Skeletal muscle tissue (tissue), 4 donors: ENCODE data around the gene IL6R. TPM values are rescaled to one million over a fixed set of nuclear protein-coding genes. Genes with fewer than 3 reads are reported as not detected.

Experiments
- H3K27ac ChIP-seq: one replicate; pipeline ENCODE4 v1.7.0; 2013; ENCODE audit warnings: mild to moderate bottlenecking, low read depth, low read length, inconsistent platforms
- H3K27me3 ChIP-seq, 3 donors: one replicate each; pipeline ENCODE4 v1.7.0; 2013; ENCODE audit warnings: low read length in 3 of 3; ENCODE audit not compliant: control insufficient read depth in 3 of 3, insufficient read depth in 3 of 3
- H3K36me3 ChIP-seq, 3 donors: one replicate each; pipeline ENCODE4 v1.7.0; 2013; ENCODE audit warnings: low read length in 3 of 3; ENCODE audit not compliant: control insufficient read depth in 3 of 3, insufficient read depth in 3 of 3
- H3K4me1 ChIP-seq, 3 donors: one replicate each; pipeline ENCODE4 v1.7.0; 2013; ENCODE audit warnings: low read length in 3 of 3, mild to moderate bottlenecking in 3 of 3; ENCODE audit not compliant: control insufficient read depth in 3 of 3, insufficient read depth in 3 of 3
- H3K4me3 ChIP-seq, 3 donors: one replicate each; pipeline ENCODE4 v1.7.0; 2013; ENCODE audit warnings: low read length in 3 of 3
- H3K9ac ChIP-seq, 3 donors: one replicate each; pipeline ENCODE4 v1.7.0; 2013; ENCODE audit warnings: low read length in 3 of 3, mild to moderate bottlenecking in 3 of 3, moderate library complexity in 2 of 3, low read depth in 1 of 3
- H3K9me3 ChIP-seq, 3 donors: one replicate each; pipeline ENCODE4 v1.7.0; 2013; ENCODE audit warnings: low read length in 3 of 3; ENCODE audit not compliant: control insufficient read depth in 3 of 3
- total RNA-seq: library from RNA; depleted of rRNA; stranded (reverse); fragments of >200 nt; gene quantifications from one replicate; pipeline ENCODE4 v1.2.3, GENCODE V29; 2014
- donor health status: Osteomylitis.

IL6R gene
- total RNA-seq, 1 donor from 2014 or later = 5.2 TPM

DNA sequence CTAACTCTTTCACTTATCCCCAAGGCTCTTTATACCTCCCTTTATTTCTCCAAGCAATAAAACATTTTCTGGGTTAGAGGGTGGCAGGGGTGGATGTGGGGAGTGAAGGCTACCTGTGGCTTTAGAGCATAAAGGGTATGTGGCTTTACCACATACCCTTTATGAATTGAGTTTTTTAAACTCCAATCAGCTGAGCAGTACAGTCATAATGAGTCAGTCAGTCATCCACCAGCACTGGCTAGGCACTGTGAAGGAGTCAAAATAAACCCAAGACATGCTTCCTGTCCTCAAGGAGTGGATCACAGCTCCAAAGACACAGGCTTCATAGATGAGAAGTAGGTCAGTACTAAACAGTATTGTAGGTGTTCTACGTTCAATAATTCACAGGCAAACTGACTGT is 94.3 kb downstream of the IL6R start:
- Histone ChIP-seq H3K9me3 (no peaks in the 10 kb centered on the region), H3K9ac (no peak overlapping the region), H3K27me3 (peaks cover 33 to 44% (median 37%) of the 10 kb centered on the region in 3 donors), H3K36me3 (no peaks in the 10 kb centered on the region), H3K4me1 (peaks cover 2 to 9% (median 2%) of the 10 kb centered on the region in 3 donors), H3K4me3 (peak overlapping the region; percentile 51 to 79 (median 60)), H3K27ac (no peak overlapping the region)

DNA sequence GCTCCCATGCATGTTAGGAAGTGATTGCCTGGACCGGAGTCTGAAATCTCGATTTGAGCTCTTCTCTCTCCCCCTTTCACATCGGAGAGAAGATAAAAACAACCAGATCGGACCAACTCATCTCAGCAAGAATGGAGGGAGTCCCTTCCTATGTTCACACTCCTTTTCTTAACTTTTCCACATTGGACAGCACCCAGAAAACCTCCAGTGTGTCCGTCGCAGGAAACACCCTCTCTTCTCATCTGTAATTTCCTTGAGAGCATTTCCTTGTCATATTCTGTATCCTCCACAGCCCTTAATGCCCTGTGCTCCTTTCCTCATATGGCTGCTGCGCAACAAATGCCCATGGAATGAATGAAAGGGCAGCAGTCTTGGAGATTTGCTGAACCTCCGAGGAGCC is 95.4 kb downstream of the IL6R start:
- H3K27me3 ChIP-seq = peaks cover 33 to 44% (median 37%) of the 10 kb centered on the region in 3 donors
- no peaks in the 10 kb centered on the region for H3K36me3 ChIP-seq
- no peaks in the 10 kb centered on the region for H3K9me3 ChIP-seq
- peak overlapping the region; percentile 51 to 79 (median 60) for H3K4me3 ChIP-seq
- peaks cover 0 to 9% (median 2%) of the 10 kb centered on the region in 3 donors for H3K4me1 ChIP-seq
- H3K27ac ChIP-seq = no peak overlapping the region
- H3K9ac ChIP-seq = peak overlapping the region; percentile 0 to 58 (median 25)

- Histone ChIP-seq H3K36me3 (no peaks in the 10 kb centered on the region), H3K27me3 (peaks cover 33 to 44% (median 33%) of the 10 kb centered on the region in 3 donors), H3K4me3 (peak overlapping the region; percentile 54 to 79 (median 68)), H3K27ac (peak overlapping the region; percentile 51), H3K4me1 (peaks cover 0 to 9% (median 2%) of the 10 kb centered on the region in 3 donors), H3K9ac (peak overlapping the region; percentile 53 to 78 (median 70)), H3K9me3 (peaks cover 0 to 6% (median 4%) of the 10 kb centered on the region in 3 donors)
These were observed 96.4 kb downstream of the IL6R start for GRCh38 chr1:154501423-154502065.

GRCh38 chr1:154502066-154502743 is 97.1 kb downstream of the IL6R start, which contains the start of the genes SHE and TDRD10:
Gene SHE (minus strand): TSS chr1:154502412. CDS start chr1:154502026, 386 bp downstream.
Gene TDRD10 (plus strand): TSS chr1:154502219. CDS start chr1:154506904, 4,685 bp downstream.
- Histone ChIP-seq H3K36me3 (no peaks in the 10 kb centered on the region), H3K9me3 (peaks cover 0 to 6% (median 4%) of the 10 kb centered on the region in 3 donors), H3K27ac (peak within 1 kb of the TSS; percentile 51), H3K27me3 (peaks cover 33 to 44% (median 33%) of the 10 kb centered on the region in 3 donors), H3K4me1 (peaks cover 0 to 9% (median 2%) of the 10 kb centered on the region in 3 donors), H3K4me3 (peak within 1 kb of the TSS; percentile 54 to 79 (median 68)), H3K9ac (peak within 1 kb of the TSS; percentile 53 to 78 (median 70))

DNA sequence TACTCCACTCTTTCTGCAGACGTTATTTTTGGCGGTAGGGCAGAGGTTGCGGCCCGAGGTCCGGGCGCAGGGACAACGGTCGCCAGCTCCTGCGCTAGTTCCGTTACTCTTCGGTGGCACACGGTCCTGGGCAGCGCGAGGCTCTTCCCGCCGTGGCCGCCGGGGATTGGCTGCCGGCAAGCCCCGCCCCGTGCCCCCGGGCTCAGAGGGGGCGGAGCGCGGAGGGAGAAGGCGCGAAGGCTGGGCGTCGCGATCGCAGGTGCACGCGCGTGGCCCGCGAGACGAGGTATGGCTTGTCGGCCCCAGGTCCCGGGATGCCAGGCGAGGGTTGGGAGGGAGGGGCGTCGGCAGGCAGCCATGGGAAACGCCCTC is 97.6 kb downstream of the IL6R start:
- Histone ChIP-seq H3K36me3 (no peaks in the 10 kb centered on the region), H3K4me3 (peak overlapping the region in 2 of 3 donors; percentile 23 to 35), H3K27me3 (peaks cover 33 to 44% (median 34%) of the 10 kb centered on the region in 3 donors), H3K9me3 (peaks cover 0 to 6% (median 4%) of the 10 kb centered on the region in 3 donors), H3K27ac (no peak overlapping the region), H3K9ac (no peak overlapping the region), H3K4me1 (peaks cover 0 to 9% (median 2%) of the 10 kb centered on the region in 3 donors)

- H3K27me3 ChIP-seq = peaks cover 33 to 44% (median 36%) of the 10 kb centered on the region in 3 donors
- no peaks in the 10 kb centered on the region for H3K36me3 ChIP-seq
- H3K4me1 ChIP-seq = peaks cover 0 to 9% (median 2%) of the 10 kb centered on the region in 3 donors
- H3K9me3 ChIP-seq = peaks cover 0 to 6% (median 4%) of the 10 kb centered on the region in 3 donors
- H3K9ac ChIP-seq = no peak overlapping the region
- no peak overlapping the region for H3K27ac ChIP-seq
- H3K4me3 ChIP-seq = no peak overlapping the region
These were observed 98.8 kb downstream of the IL6R start for GRCh38 chr1:154503898-154504297.

- H3K9me3 ChIP-seq = no peaks in the 10 kb centered on the region
- peaks cover 0 to 7% (median 4%) of the 10 kb centered on the region in 3 donors for H3K27me3 ChIP-seq
- no peak overlapping the region for H3K27ac ChIP-seq
- H3K4me1 ChIP-seq = no peaks in the 10 kb centered on the region
- H3K9ac ChIP-seq = no peak overlapping the region
- no peaks in the 10 kb centered on the region for H3K36me3 ChIP-seq
- H3K4me3 ChIP-seq = no peak overlapping the region
These were observed 107.6 kb downstream of the IL6R start for GRCh38 chr1:154512760-154513159.

GRCh38 chr1:154514066-154514553 is 109.0 kb downstream of the IL6R start:
- H3K4me1 ChIP-seq = no peaks in the 10 kb centered on the region
- H3K9ac ChIP-seq = no peak overlapping the region
- no peaks in the 10 kb centered on the region for H3K9me3 ChIP-seq
- H3K27ac ChIP-seq = no peak overlapping the region
- H3K4me3 ChIP-seq = no peak overlapping the region
- no peaks in the 10 kb centered on the region for H3K36me3 ChIP-seq
- H3K27me3 ChIP-seq = peaks cover 0 to 5% (median 4%) of the 10 kb centered on the region in 3 donors

DNA sequence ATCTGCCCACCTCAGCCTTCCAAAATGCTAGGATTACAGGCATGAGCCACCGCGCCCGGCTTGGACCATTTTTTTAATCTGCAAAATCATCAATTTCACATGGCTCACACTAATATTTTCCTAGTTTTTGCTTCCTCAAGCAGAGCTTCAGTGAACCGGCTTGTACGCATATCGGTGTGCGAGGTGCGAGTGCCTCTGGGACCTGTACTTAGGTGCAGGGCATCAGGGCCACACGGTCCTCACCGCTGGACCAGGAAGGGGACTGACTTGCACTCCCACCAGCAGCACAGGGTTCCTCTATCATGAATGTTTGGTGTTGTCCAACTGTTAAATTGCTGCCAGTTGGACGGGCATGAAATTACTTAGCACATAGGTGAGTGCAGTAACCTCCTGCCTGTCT is 112.5 kb downstream of the IL6R start:
- H3K36me3 ChIP-seq = no peaks in the 10 kb centered on the region
- no peak overlapping the region for H3K9ac ChIP-seq
- peaks cover 0 to 9% (median 0%) of the 10 kb centered on the region in 3 donors for H3K4me1 ChIP-seq
- H3K27me3 ChIP-seq = peaks cover 0 to 7% (median 0%) of the 10 kb centered on the region in 3 donors
- no peaks in the 10 kb centered on the region for H3K9me3 ChIP-seq
- H3K27ac ChIP-seq = no peak overlapping the region
- no peak overlapping the region for H3K4me3 ChIP-seq
